LNCAP (cell line): ENCODE results near the gene COL13A1.

ENCODE experiments used
- CTCF ChIP-seq: fragments of 450-650 bp; IDR thresholded peaks from 2 replicates; pipeline ENCODE4 v1.5.1; 2017; ENCODE audit warnings: mild to moderate bottlenecking

The COL13A1 gene

GRCh38 chr10:69928339-69928738 lies 126.6 kb downstream of the COL13A1 start:
- TF ChIP-seq CTCF, result no peak

GRCh38 chr10:69929575-69929974 lies 127.9 kb downstream of the COL13A1 start:
- TF ChIP-seq CTCF, result no peak

GRCh38 chr10:69934768-69935167 lies 133.1 kb downstream of the COL13A1 start:
- TF ChIP-seq CTCF, result no peak

- TF ChIP-seq CTCF, result no peak
These were observed 134.4 kb downstream of the COL13A1 start for GRCh38 chr10:69936091-69936490.

- TF ChIP-seq CTCF, result no peak
These were observed 136.9 kb downstream of the COL13A1 start for GRCh38 chr10:69938541-69938991.

GRCh38 chr10:69939061-69939460 lies 137.4 kb downstream of the COL13A1 start:
- TF ChIP-seq CTCF, result no peak

GRCh38 chr10:69939481-69939880 lies 137.8 kb downstream of the COL13A1 start:
- no peak for TF ChIP-seq CTCF

- no peak for TF ChIP-seq CTCF
These were observed 140.0 kb downstream of the COL13A1 start for GRCh38 chr10:69941730-69942129.
